Urinary bladder (tissue), 4 donors: ENCODE measurements around the gene MAP1B. TPM values are rescaled to one million over a fixed set of nuclear protein-coding genes. Genes with fewer than 3 reads are reported as not detected.

Experiments
- DNase-seq: peaks from one replicate; pipeline ENCODE4 v3.0.0-alpha.2; 2015; ENCODE audit errors: extremely low spot score
- H3K27ac ChIP-seq: one replicate; pipeline ENCODE4 v1.5.1; 2013; ENCODE audit warnings: low read depth, mild to moderate bottlenecking, moderate library complexity
- H3K36me3 ChIP-seq: one replicate; pipeline ENCODE4 v1.6.1; 2013; ENCODE audit warnings: mild to moderate bottlenecking, moderate library complexity; ENCODE audit not compliant: insufficient read depth
- H3K4me1 ChIP-seq: one replicate; pipeline ENCODE4 v1.6.1; 2013; ENCODE audit warnings: mild to moderate bottlenecking, moderate library complexity; ENCODE audit not compliant: insufficient read depth
- H3K4me3 ChIP-seq: one replicate; pipeline ENCODE4 v1.5.1; 2013; ENCODE audit warnings: low read depth, low read length
- WGBS: extraction: QIAGEN DNeasy Blood & Tissue Kit; methylation state at CpG from one replicate; pipeline ENCODE4 v1.1.7; 2013; 5-methylcytosine and 5-hydroxymethylcytosine counted together
- polyA plus RNA-seq: library from polyadenylated mRNA; stranded (reverse); fragments of 200-250 nt; gene quantifications from one replicate; pipeline ENCODE4 v1.2.3, GENCODE V29; 2013
- total RNA-seq: library from RNA; depleted of rRNA; stranded (reverse); fragments of >200 nt; gene quantifications from one replicate; pipeline ENCODE4 v1.2.3, GENCODE V29; 2014
- donor health status: healthy with polysubstance abuse.
- donor health status: healthy.

The MAP1B gene
- total and polyA plus RNA-seq, 2 donors, result 35.2 to 99.2 TPM

GRCh38 chr5:72187388-72188075, 80.3 kb downstream of the MAP1B start:
- DNase-seq, result no peak
- H3K4me1 ChIP-seq, result no peaks in the 10 kb centered on the region
- no peaks in the 10 kb centered on the region for H3K36me3 ChIP-seq
- 85% methylated on average over 5 of the region's 5 CpGs for WGBS
- no peak overlapping the region for H3K4me3 ChIP-seq
- H3K27ac ChIP-seq, result no peak overlapping the region

- no peaks in the 10 kb centered on the region for H3K36me3 ChIP-seq
- H3K4me3 ChIP-seq, result no peak overlapping the region
- H3K4me1 ChIP-seq, result no peaks in the 10 kb centered on the region
- no peak for DNase-seq
- H3K27ac ChIP-seq, result no peak overlapping the region
- 95% methylated on average over 2 of the region's 2 CpGs for WGBS
Observed at GRCh38 chr5:72188166-72188565, 80.9 kb downstream of the MAP1B start.

DNA sequence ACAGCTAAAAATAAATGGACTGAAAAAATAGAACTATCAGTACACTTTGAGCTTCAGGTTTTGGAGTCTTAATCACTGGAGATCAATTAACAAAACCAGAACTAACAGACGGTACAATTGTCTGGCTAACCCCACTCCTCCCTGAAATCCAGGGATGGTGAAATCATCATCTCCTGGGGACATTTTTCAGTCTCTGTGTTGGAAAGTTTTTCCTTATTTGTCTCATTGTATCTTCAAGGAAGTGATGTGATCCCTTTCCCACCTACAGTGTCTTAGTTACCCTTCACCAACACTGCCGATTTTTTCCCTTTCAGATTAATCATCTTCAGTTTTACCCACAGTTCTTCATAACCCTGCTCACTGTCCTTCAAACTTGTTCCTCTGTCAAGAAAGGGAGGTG, 81.9 kb downstream of the MAP1B start:
- Histone ChIP-seq H3K27ac (no peak overlapping the region), H3K4me3 (no peak overlapping the region), H3K4me1 (no peaks in the 10 kb centered on the region), H3K36me3 (no peaks in the 10 kb centered on the region)
- no peak for DNase-seq
- 96% methylated on average over 2 of the region's 2 CpGs for WGBS

- no peaks in the 10 kb centered on the region for H3K4me1 ChIP-seq
- no peak for DNase-seq
- H3K36me3 ChIP-seq, result no peaks in the 10 kb centered on the region
- no peak overlapping the region for H3K27ac ChIP-seq
- 74% methylated on average over 3 of the region's 3 CpGs for WGBS
- H3K4me3 ChIP-seq, result no peak overlapping the region
Observed at GRCh38 chr5:72191404-72191803, 84.1 kb downstream of the MAP1B start.

DNA sequence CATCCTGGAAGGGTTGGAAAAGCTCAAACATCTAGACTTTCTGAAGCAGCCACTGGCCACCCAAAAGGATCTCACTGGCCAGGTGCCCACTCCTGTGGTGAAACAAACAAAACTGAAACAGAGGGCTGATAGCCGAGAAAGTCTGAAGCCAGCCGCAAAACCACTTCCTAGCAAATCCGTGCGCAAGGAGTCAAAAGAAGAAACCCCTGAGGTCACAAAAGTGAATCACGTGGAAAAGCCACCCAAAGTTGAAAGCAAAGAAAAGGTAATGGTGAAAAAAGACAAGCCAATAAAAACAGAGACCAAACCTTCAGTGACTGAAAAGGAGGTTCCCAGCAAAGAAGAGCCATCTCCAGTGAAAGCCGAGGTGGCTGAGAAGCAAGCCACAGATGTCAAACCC, 87.6 kb downstream of the MAP1B start:
- 96% methylated on average over 6 of the region's 6 CpGs for WGBS
- H3K36me3 ChIP-seq, result no peaks in the 10 kb centered on the region
- no peak for DNase-seq
- H3K4me1 ChIP-seq, result no peaks in the 10 kb centered on the region
- no peak overlapping the region for H3K4me3 ChIP-seq
- no peak overlapping the region for H3K27ac ChIP-seq

GRCh38 chr5:72195581-72195980, 88.3 kb downstream of the MAP1B start:
- Histone ChIP-seq H3K4me1 (no peaks in the 10 kb centered on the region), H3K27ac (no peak overlapping the region), H3K4me3 (no peak overlapping the region), H3K36me3 (no peaks in the 10 kb centered on the region)
- 98% methylated on average over 10 of the region's 10 CpGs for WGBS
- no peak for DNase-seq

GRCh38 chr5:72197393-72197792, 90.1 kb downstream of the MAP1B start:
- no peaks in the 10 kb centered on the region for H3K4me1 ChIP-seq
- H3K4me3 ChIP-seq, result no peak overlapping the region
- WGBS, result 98% methylated on average over 5 of the region's 5 CpGs
- no peak overlapping the region for H3K27ac ChIP-seq
- no peaks in the 10 kb centered on the region for H3K36me3 ChIP-seq
- no peak for DNase-seq

GRCh38 chr5:72199681-72200080, 92.4 kb downstream of the MAP1B start:
- Histone ChIP-seq H3K4me3 (no peak overlapping the region), H3K27ac (no peak overlapping the region), H3K36me3 (no peaks in the 10 kb centered on the region), H3K4me1 (no peaks in the 10 kb centered on the region)
- WGBS, result 96% methylated on average over 15 of the region's 15 CpGs
- DNase-seq, result no peak

- Histone ChIP-seq H3K27ac (no peak overlapping the region), H3K36me3 (no peaks in the 10 kb centered on the region), H3K4me3 (no peak overlapping the region), H3K4me1 (no peaks in the 10 kb centered on the region)
- DNase-seq, result no peak
- WGBS, result 79% methylated on average over 3 of the region's 3 CpGs
Observed at GRCh38 chr5:72202331-72202825, 95.1 kb downstream of the MAP1B start.

DNA sequence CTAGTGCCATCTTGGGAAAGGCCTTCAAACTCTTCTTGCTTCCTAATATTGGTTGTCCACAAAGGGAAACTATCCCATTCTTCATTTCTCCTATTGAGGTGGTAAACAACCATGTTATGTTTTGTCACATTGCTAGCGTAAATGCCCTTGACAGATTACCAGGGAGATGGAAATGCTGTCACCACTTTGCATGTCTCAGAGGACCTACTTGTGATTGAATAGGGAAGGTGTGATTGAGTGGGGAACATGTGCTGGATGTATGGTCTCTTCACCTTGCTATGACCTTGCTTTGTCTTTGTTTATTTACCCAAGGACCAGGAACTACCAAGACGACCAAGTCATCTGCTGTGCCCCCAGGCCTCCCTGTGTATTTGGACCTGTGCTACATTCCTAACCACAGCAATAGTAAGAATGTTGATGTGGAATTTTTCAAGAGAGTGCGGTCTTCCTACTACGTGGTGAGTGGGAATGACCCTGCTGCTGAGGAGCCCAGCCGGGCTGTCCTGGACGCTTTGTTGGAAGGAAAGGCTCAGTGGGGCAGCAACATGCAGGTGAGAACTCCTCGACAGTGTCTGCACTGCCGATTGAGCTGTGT, 96.1 kb downstream of the MAP1B start:
- no peak overlapping the region for H3K4me3 ChIP-seq
- DNase-seq, result no peak
- no peaks in the 10 kb centered on the region for H3K4me1 ChIP-seq
- no peak overlapping the region for H3K27ac ChIP-seq
- H3K36me3 ChIP-seq, result no peaks in the 10 kb centered on the region
- 88% methylated on average over 8 of the region's 8 CpGs for WGBS

DNA sequence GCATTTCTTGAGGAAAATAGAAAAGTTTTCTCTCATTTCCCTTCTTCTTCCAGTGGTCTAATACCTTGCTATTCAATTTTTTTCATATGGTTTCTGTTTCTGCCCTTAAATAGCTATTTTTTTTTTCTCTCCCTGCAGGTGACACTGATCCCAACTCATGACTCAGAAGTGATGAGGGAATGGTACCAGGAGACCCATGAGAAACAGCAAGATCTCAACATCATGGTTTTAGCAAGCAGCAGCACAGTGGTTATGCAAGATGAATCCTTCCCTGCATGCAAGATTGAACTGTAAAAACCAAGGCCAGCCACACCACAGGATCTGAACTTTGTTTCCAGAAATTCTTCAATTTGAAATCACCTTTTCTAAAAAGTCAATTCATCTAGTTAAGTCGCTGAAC, 97.7 kb downstream of the MAP1B start:
- Histone ChIP-seq H3K27ac (no peak overlapping the region), H3K4me3 (no peak overlapping the region), H3K4me1 (no peaks in the 10 kb centered on the region), H3K36me3 (no peaks in the 10 kb centered on the region)
- 96% methylated on average over 1 of the region's 1 CpG for WGBS
- DNase-seq, result no peak

GRCh38 chr5:72205431-72206009, 98.2 kb downstream of the MAP1B start:
- H3K36me3 ChIP-seq, result no peaks in the 10 kb centered on the region
- H3K27ac ChIP-seq, result no peak overlapping the region
- DNase-seq, result no peak
- WGBS, result 98% methylated on average over 3 of the region's 3 CpGs
- no peak overlapping the region for H3K4me3 ChIP-seq
- H3K4me1 ChIP-seq, result no peaks in the 10 kb centered on the region

DNA sequence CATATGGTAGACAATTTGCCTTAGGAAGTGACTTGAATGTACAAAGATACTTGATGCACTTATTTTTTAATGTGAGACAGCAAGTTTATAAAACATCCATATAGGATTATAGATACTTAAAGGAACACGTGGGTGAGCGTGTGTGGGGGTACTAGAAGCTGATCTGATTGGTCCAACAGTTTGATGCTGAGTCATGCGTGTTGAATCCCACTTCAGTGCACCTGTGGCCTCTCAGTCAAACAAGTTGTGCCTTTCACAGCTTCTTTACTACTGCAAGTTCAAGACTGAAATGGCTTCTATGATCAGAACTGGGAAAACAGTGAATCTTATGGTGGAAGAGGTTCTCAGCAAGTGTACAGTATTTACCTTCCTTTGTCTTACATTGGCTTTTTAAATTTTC, 98.9 kb downstream of the MAP1B start:
- Histone ChIP-seq H3K27ac (no peak overlapping the region), H3K4me1 (peaks cover 1% of the 10 kb centered on the region), H3K36me3 (no peaks in the 10 kb centered on the region), H3K4me3 (no peak overlapping the region)
- WGBS, result 82% methylated on average over 3 of the region's 3 CpGs
- DNase-seq, result no peak

- Histone ChIP-seq H3K27ac (no peak overlapping the region), H3K4me3 (no peak overlapping the region), H3K36me3 (no peaks in the 10 kb centered on the region), H3K4me1 (peaks cover 1% of the 10 kb centered on the region)
- no peak for DNase-seq
- 91% methylated on average over 3 of the region's 3 CpGs for WGBS
Observed at GRCh38 chr5:72206994-72207393, 99.7 kb downstream of the MAP1B start.
